HCT116 (cell line): Measurements from ENCODE around the gene PDE6B. TPM values are rescaled to one million over a fixed set of nuclear protein-coding genes. Genes with fewer than 3 reads are reported as not detected.

ENCODE experiments used
- ATAC-seq: fragments of 200-7000 bp; cut with Tn5 transposase; 2 replicates; pipeline ENCODE4 v1.9.1; 2020; ENCODE audit warnings: mild to moderate bottlenecking, moderate library complexity
- BruUV-seq: library from RNA; stranded (reverse); fragments of 400-500 nt; replicated peaks from 2 replicates; lab custom pipeline; 2021; lab: Mats Ljungman, UMichigan
- CTCF ChIA-PET: fragments of 300-600 bp; sonication (Branson Sonifier 250); formaldehyde crosslinking; loops from one replicate; lab custom pipeline; 2021; ENCODE audit warnings: antibody characterized with exemption; lab: Charles Lee
- POLR2A ChIA-PET: fragments of 300-600, 350-600 bp; sonication (Branson Sonifier 250); formaldehyde crosslinking; loops from one replicate; lab custom pipeline; 2021; ENCODE audit warnings: antibody characterized with exemption; lab: Charles Lee
- RAD21 ChIA-PET, 2 experiments: fragments of 300-600 bp; sonication (Branson Sonifier 250); formaldehyde crosslinking; loops; one replicate each; lab custom pipeline; 2023; ENCODE audit warnings: low total read pairs in 2 of 2; ENCODE audit not compliant: uncharacterized antibody in 2 of 2, unreplicated experiment in 2 of 2, low non-redundant PET in 1 of 2; lab: Charles Lee
- DNase-seq: peaks from one replicate; pipeline ENCODE4 v3.0.0-alpha.2; 2010; ENCODE audit warnings: low read depth, low spot score
- H2AFZ ChIP-seq: fragments of 200-600 bp; shearing (Covaris generic), sonication (generic); 2 replicates; pipeline ENCODE4 v1.6.1; 2017; ENCODE audit warnings: low read depth, mixed run types, mixed read lengths, antibody characterized with exemption, low read length; ENCODE audit not compliant: poor library complexity, severe bottlenecking
- H3K27ac ChIP-seq: 2 replicates; pipeline ENCODE4 v1.5.1; 2012; ENCODE audit warnings: low read depth, low read length
- H3K27me3 ChIP-seq: fragments of 200-600 bp; sonication (generic); 2 replicates; pipeline ENCODE4 v1.6.1; 2016; ENCODE audit warnings: mixed run types, low read length, mixed read lengths; ENCODE audit not compliant: insufficient read depth
- H3K36me3 ChIP-seq, 2 experiments: fragments of 200-500 bp in 1 of 2; fragments of 200-600 bp in 1 of 2; sonication (Bioruptor generic) in 1 of 2; sonication (generic) in 1 of 2; 2 replicates each; pipeline versions ENCODE4 v1.5.1 to v1.6.1; 2014 to 2016; ENCODE audit warnings: low read length in 2 of 2, inconsistent platforms in 1 of 2, mixed read lengths in 1 of 2, mixed run types in 1 of 2; ENCODE audit not compliant: insufficient read depth in 2 of 2, control insufficient read depth in 1 of 2
- H3K4me1 ChIP-seq, 2 experiments: fragments of 200-600 bp in 1 of 2; sonication (generic) in 1 of 2; 2 replicates each; pipeline versions ENCODE4 v1.5.1 to v1.6.1; 2012 to 2017; ENCODE audit warnings: low read length in 2 of 2, inconsistent platforms in 1 of 2, mild to moderate bottlenecking in 1 of 2, mixed read lengths in 1 of 2, mixed run types in 1 of 2, moderate library complexity in 1 of 2; ENCODE audit not compliant: insufficient read depth in 2 of 2, control insufficient read depth in 1 of 2
- H3K4me2 ChIP-seq: fragments of 200-600 bp; sonication (generic); 2 replicates; pipeline ENCODE4 v1.6.1; 2017; ENCODE audit warnings: mixed run types, low read length, mixed read lengths
- H3K4me3 ChIP-seq, 2 experiments: fragments of 200-600 bp in 1 of 2; sonication (generic) in 1 of 2; replicated peaks in 1 of 2; 2 replicates each; pipeline ENCODE4 v1.5.1; 2011 to 2016; ENCODE audit warnings: low read length in 2 of 2, control low read depth in 1 of 2, low read depth in 1 of 2, mild to moderate bottlenecking in 1 of 2, mixed read lengths in 1 of 2, mixed run types in 1 of 2
- H3K79me2 ChIP-seq: fragments of 200-600 bp; sonication (generic); 2 replicates; pipeline ENCODE4 v1.6.1; 2017; ENCODE audit warnings: mild to moderate bottlenecking, mixed run types, low read length, moderate library complexity, mixed read lengths; ENCODE audit not compliant: insufficient read depth
- H3K9ac ChIP-seq: fragments of 200-600 bp; sonication (generic); 2 replicates; pipeline ENCODE4 v1.6.1; 2016; ENCODE audit warnings: low read length, mixed read lengths
- H3K9me2 ChIP-seq: fragments of 200-600 bp; sonication (generic), shearing (Covaris generic); 2 replicates; pipeline ENCODE4 v1.6.1; 2017; ENCODE audit warnings: mixed run types, mild to moderate bottlenecking, moderate library complexity; ENCODE audit not compliant: insufficient read depth
- H3K9me3 ChIP-seq, 2 experiments: fragments of 200-500 bp in 1 of 2; fragments of 200-600 bp in 1 of 2; sonication (Bioruptor generic) in 1 of 2; sonication (generic) in 1 of 2; 2 replicates each; pipeline ENCODE4 v1.6.1; 2014 to 2017; ENCODE audit warnings: low read length in 2 of 2, mixed read lengths in 2 of 2, inconsistent platforms in 1 of 2, low read depth in 1 of 2, mild to moderate bottlenecking in 1 of 2, mixed run types in 1 of 2, moderate library complexity in 1 of 2; ENCODE audit not compliant: control insufficient read depth in 1 of 2, insufficient read depth in 1 of 2
- H4K20me1 ChIP-seq: fragments of 200-600 bp; sonication (generic), shearing (Covaris generic); 2 replicates; pipeline ENCODE4 v1.6.1; 2017; ENCODE audit warnings: mixed run types, mild to moderate bottlenecking, moderate library complexity; ENCODE audit not compliant: insufficient read depth
- ATF3 ChIP-seq: IDR thresholded peaks from 2 replicates; pipeline ENCODE4 v1.6.1; 2012
- CBX3 ChIP-seq: IDR thresholded peaks from 2 replicates; pipeline ENCODE4 v1.6.1; 2012; ENCODE audit warnings: low read depth
- CEBPB ChIP-seq: IDR thresholded peaks from 2 replicates; pipeline ENCODE4 v1.6.1; 2012; ENCODE audit warnings: low read depth
- EGR1 ChIP-seq: IDR thresholded peaks from 2 replicates; pipeline ENCODE4 v1.6.1; 2012; ENCODE audit warnings: low read depth
- EZH2 ChIP-seq: fragments of 200-600 bp; sonication (generic); IDR thresholded peaks from 2 replicates; pipeline ENCODE4 v1.6.1; 2017; ENCODE audit warnings: antibody characterized with exemption, mixed run types
- JUND ChIP-seq: IDR thresholded peaks from 2 replicates; pipeline ENCODE4 v1.6.1; 2012
- MAX ChIP-seq: IDR thresholded peaks from 2 replicates; pipeline ENCODE4 v1.6.1; 2012
- REST ChIP-seq: IDR thresholded peaks from 2 replicates; pipeline ENCODE4 v1.6.1; 2012; ENCODE audit warnings: low read depth
- SIN3A ChIP-seq: IDR thresholded peaks from 2 replicates; pipeline ENCODE4 v1.6.1; 2012; ENCODE audit warnings: low read depth
- SP1 ChIP-seq: IDR thresholded peaks from 2 replicates; pipeline ENCODE4 v1.6.1; 2012; ENCODE audit warnings: low read depth
- YY1 ChIP-seq: IDR thresholded peaks from 2 replicates; pipeline ENCODE4 v1.6.1; 2011; ENCODE audit warnings: low read length, low read depth, moderate library complexity, mild to moderate bottlenecking; ENCODE audit not compliant: insufficient replicate concordance; ENCODE audit errors: extremely low read depth
- ZBTB33 ChIP-seq: IDR thresholded peaks from 2 replicates; pipeline ENCODE4 v1.6.1; 2011; ENCODE audit warnings: mild to moderate bottlenecking, low read length, moderate library complexity; ENCODE audit not compliant: insufficient replicate concordance; ENCODE audit errors: extremely low read depth
- intact Hi-C: fragments of 100-400 bp; cut with micrococcal nuclease; formaldehyde crosslinking; loops from 2 replicates; pipeline ENCODE4 v1.10.0; 2022
- total RNA-seq: library from RNA; stranded (reverse); gene quantifications from one replicate; pipeline ENCODE4 v1.2.1, GENCODE V29; 2021; ENCODE audit not compliant: unreplicated experiment

PDE6B gene
- total RNA-seq, 1 experiment from 2014 or later, result not detected

- Histone ChIP-seq H2AFZ (no peak overlapping the region), H3K4me1 (peaks cover 27 to 54% of the 10 kb centered on the region in 2 experiments), H3K4me3 (no peak overlapping the region), H3K9me3 (no peaks in the 10 kb centered on the region), H3K9ac (no peak overlapping the region), H3K36me3 (no peaks in the 10 kb centered on the region), H3K4me2 (no peak overlapping the region), H3K9me2 (no peaks in the 10 kb centered on the region), H3K27me3 (no peaks in the 10 kb centered on the region), H3K79me2 (peaks cover 4% of the 10 kb centered on the region; the same call in 1 of the 2 replicates), H3K27ac (no peak overlapping the region), H4K20me1 (no peaks in the 10 kb centered on the region)
- ATAC-seq (no peak), DNase-seq (no peak)
- ChIA-PET RAD21 (interaction anchor here in 1 of 2 experiments (1.5 kb wide), 1 partner anchor 82 kb away, joined by 4 read pairs; no protein-coding TSS in a partner anchor), POLR2A (no interaction called here), CTCF (interaction anchor here (1.7 kb wide), 1 partner anchor 10 kb away, joined by 14 read pairs; the partner anchor contains the start of genes ATP5ME and MYL5)
- TF ChIP-seq EGR1, result no peak
- intact Hi-C loops, result no loop called here
- no TSS peak for BruUV-seq
These were observed 59.4 kb downstream of the PDE6B start for GRCh38 chr4:684623-685327.

- ChIA-PET RAD21 (no interaction called here), POLR2A (no interaction called here)
- TF ChIP-seq EZH2, result no peak
- TF ChIP-seq JUND, result no peak
- TF ChIP-seq REST, result no peak
- TF ChIP-seq ATF3, result no peak
- no peak for TF ChIP-seq MAX
- TF ChIP-seq SP1, result no peak
- TF ChIP-seq CEBPB, result no peak
- no peak for TF ChIP-seq SIN3A
- TF ChIP-seq YY1, result no peak
- no peak for TF ChIP-seq ZBTB33
- TF ChIP-seq CBX3, result no peak
These were observed 60.5 kb downstream of the PDE6B start for GRCh38 chr4:685679-686412.

More at GRCh38 chr4:685679-686412, 60.5 kb downstream of the PDE6B start:
- Histone ChIP-seq H2AFZ (no peak overlapping the region), H3K4me2 (no peak overlapping the region), H3K79me2 (peaks cover 4% of the 10 kb centered on the region; the same call in 1 of the 2 replicates), H4K20me1 (no peaks in the 10 kb centered on the region), H3K9me3 (no peaks in the 10 kb centered on the region), H3K27me3 (no peaks in the 10 kb centered on the region), H3K4me1 (peaks cover 27 to 55% of the 10 kb centered on the region in 2 experiments), H3K27ac (peak overlapping the region; percentile 92; the same call in 1 of the 2 replicates), H3K9me2 (no peaks in the 10 kb centered on the region), H3K4me3 (no peak overlapping the region), H3K36me3 (no peaks in the 10 kb centered on the region), H3K9ac (no peak overlapping the region)
- ATAC-seq (no peak), DNase-seq (no peak)
- BruUV-seq, result no TSS peak
- intact Hi-C loops, result no loop called here
- CTCF ChIA-PET, result no interaction called here
